COR-L47 (cell line): ENCODE results near the gene BNIP5.
A peak's percentile ranks its signal among the peaks of the same experiment; 100 is the strongest.
"Not testable (repeated sequence)": the region's sequence is repeated elsewhere in the genome, so short reads cannot be mapped to it uniquely, and the experiment has no call there.

ENCODE experiments used
- DNase-seq: peaks from one replicate; lab custom pipeline; 2025; lab: John Stamatoyannopoulos, UW

BNIP5 gene

DNA sequence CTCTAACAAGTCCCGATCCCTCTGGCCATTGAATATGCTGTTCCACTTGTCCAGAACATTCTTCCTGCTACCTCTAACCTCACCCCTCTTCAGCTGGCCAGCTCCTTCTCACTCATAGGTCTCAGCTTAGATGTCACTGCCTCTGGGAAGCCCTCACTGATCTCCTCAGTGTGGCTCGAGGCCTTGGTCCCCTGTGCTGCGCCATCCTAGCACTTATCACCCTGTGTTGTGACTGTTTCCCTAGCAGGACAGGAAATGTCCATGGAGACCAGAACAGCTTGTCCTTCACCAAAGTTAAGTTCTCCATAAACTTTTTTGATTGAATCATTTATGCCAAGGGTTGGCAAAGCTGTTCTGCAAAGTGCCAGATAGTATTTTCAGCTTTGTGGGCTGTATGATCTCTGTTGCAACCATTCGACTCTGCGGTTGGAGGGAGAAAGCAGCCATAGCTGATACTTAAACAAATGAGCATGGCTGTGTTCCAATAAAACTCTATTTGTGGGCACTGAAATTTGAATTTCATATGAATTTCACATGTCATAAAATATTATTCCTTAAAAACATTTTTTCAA is 6.5 kb upstream of the BNIP5 start:
- no peak for DNase-seq

DNA sequence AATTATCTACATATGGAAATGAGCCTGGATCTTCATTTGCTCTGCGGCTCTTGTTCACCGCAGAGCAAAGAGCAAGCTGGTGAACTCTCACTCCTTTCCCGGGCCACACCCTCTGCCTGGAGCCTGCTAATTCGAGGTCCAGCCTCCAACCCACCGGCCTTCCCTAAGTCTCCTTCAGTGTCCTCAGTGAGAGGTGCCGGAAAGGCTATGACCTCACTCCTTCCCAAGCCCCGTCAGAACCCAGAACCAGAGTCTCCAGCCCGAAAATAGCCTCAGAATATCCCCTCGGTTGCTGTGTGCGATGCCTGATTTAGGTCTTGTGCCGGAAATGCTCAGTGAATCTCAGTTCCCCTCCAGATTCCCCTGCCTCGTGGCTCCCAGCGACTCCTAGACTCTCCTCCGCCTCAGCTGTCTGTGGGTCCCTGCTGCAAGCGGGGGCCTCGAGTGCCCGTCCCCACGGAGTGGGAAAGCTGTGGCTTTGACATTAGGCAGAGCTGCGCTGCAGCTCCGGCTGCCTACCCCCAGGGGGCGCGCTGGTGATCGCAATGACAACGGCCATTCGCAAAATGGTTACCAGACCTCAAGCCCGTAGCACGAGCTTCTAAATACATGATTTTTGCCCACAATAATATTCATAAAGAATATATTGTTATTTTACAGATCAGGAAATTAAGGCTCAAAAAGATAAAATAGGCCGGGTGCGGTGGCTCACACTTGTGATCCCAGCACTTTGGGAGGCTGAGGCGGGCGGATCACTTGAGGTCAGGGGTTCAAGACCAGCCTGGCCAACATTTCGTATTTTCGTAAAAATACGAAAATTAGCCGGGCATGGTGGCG is 4.1 kb upstream of the BNIP5 start:
- peak; percentile 12 for DNase-seq

DNA sequence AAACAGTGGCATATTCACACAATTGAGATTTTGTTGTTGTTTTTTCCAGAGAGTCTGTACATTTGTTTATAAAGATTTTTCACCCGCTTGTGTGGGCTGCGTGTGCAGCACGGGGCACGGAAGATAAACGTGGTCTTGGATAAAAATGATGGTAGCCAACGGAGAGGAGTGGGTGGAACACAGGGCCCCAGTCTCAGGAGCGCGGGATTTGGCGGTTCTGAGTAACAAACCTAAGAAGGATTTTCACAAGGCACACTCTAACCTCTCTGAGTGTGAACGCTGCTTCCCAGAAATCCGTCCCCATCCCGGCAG is 3.6 kb upstream of the BNIP5 start:
- DNase-seq: no peak

DNA sequence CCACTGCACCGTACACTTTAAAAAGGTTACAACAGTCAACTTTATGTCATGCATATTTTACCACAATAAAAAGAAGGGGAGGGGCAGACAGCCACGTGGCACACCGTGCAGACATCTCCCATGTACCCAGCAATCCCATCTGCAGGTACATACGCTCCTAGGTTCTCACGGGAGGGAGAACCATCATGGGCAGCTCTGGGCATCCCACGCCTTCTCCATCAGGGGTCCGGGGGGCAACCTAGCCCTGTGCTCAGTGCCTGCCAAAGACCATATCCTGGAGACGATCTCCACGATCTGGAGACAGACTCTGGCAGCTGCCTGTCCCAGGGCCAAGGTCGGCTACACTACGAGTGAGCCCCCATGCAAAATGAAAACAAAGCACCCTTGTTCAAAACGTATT is 2.5 kb upstream of the BNIP5 start:
- DNase-seq: no peak

DNA sequence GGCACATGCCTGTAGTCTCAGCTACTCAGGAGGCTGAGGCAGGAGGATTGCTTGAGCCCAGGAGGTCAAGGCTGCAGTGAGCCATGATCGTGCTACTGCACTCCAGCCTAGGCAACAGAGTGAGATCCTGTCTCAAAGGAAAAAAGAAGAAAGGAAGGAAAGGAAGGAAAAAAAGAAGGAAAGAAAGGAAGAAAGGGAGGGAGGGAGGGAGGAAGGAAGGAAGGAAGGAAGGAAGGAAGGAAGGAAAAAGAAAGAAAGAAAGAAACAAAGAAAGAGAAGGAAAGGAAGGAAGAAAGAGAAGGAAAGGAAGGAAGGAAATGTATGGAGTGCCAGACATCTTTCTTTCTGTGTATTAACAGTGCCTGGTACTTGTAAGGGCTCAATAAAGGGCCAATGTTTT is 1.5 kb upstream of the BNIP5 start:
- not testable (repeated sequence) for DNase-seq

DNA sequence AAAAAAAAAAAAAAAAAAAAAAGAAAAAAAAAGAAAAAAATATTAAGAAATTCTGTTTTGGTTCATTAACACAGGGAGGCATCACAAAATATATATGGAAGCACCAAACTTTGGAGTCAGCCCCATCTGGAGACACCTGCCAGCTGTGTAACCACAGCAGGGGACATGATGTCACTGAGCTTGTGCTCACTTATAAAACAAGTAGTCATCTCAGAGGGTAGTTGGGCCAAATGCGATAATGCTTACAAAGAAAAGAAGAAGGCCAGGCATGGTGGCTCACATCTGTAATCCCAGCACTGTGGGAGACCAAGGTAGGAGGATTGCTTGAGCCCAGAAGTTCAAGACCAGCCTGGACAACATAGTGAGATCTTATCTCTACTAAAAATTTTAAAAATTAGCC is 1.1 kb upstream of the BNIP5 start:
- DNase-seq: no peak

DNA sequence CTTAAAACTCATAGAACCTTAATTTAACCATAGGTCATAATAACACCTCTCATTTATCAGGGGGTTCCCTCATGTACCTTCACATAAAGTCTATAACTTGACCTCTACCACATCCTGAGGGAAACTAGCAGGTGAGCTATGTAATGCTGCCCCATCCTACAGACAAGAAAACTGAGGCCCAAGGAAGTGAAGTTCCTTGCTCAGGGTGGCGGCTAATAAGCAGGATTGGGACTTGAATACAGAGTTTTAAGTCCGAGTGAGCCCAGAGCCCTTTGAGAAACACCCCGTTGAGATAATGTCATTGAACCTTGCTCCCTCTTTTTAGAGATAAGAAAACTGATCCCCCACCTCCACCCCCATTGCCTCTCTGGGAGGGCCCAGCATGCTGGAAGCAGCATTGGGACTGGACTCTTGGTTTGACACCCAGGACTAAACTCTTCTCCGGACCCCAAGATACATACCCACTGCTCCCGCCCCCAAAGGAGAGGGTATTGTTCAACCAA is 429 bp downstream of the BNIP5 start:
- no peak for DNase-seq

DNA sequence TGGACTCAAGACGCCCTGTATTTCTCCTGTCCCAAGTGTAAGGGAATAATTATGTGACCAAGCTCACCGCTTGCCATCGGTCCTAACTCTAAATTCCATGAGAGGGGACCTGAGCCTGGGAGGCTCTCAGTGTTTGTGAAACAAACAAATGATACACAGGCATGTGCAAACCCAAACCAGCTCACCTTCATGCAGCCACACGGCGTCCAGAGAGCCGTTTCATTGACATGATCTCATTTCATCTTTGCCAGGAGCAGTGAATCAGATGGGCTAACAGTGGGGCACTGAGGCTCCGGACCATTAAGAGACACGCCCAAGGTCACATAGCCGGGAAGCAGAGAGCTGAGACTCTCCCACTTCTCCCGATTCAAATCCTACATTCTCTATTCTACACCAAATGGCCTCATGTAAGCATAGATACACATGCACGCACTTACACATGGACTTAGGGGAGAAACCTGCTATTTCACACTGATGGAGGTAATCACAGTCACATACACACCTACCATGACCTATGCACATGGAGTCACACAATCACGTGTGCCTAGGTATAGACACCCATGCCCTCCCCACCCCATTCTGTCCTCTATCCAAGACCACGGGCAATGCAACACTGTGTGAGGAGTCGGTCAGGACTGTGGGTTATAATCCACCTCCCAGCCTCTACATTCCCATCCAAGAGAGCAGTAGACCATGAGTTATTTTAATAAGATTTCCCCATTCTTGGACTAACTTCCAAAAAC is 1.1 kb downstream of the BNIP5 start:
- no peak for DNase-seq

DNA sequence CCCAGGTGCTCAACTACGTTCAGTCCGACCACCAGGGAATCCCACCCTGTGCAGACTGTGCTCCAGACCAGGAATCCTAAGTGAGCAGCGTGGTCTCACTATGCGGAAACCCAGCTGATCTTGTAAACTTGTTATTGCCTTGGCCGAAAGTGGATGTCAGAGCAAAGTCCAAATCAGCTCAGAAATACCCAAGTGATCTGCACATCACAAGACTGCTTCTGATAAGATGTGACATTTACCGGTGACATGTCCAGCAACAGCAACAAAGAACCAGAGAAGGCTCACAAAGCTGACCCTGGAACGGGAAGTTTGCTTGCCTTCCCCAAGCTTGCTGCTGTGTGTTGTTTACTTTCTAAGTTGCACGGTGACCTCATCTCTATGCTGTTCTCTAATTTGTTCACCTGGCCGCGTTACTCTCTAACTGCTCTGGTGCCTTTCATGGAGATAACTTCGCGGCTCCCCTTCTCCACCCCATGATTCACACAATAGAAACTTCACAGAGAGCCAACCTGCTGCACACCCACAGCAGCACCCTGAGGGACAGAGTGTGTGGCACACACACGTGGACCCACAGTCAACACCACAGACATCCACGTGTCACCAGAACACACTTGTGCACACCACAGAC is 1.7 kb downstream of the BNIP5 start:
- DNase-seq: no peak

DNA sequence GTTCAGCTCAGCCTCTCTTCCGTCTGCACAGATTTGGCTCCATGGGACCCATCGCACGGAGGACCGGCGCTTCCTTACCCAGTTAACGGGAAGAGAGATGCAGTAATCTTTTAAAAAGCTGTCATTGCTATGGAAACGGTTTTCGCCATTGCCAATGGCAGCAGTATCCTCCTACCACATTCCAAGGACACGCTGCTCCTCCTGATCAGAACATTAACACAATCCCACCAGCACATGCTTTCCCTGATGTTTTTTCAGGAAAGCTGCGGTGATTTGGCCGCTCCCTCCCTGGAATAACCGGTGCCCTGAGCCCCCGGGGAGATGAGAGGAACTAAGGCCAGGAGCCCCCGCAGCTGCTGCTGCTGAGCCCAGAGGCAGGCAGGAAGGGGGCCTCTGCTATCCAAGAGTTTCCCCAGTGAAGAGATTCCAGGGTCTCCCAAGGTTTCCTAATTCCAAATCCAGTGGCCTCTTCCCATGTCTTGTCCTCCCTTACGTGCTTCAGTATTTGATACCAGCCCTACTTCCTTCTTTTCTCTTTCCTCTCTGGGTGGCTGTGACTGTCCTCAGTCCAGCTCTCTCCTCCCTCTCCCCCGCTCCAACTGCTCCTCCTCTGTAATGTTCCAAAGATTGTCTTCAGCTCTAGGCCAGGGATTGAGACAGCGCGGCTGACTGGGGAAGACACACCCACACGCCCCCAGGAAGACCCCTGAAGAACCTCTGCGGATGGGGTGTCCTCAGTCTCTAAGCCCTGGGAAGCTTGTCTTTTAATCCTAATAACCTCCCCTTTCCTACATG is 2.6 kb downstream of the BNIP5 start:
- no peak for DNase-seq

DNA sequence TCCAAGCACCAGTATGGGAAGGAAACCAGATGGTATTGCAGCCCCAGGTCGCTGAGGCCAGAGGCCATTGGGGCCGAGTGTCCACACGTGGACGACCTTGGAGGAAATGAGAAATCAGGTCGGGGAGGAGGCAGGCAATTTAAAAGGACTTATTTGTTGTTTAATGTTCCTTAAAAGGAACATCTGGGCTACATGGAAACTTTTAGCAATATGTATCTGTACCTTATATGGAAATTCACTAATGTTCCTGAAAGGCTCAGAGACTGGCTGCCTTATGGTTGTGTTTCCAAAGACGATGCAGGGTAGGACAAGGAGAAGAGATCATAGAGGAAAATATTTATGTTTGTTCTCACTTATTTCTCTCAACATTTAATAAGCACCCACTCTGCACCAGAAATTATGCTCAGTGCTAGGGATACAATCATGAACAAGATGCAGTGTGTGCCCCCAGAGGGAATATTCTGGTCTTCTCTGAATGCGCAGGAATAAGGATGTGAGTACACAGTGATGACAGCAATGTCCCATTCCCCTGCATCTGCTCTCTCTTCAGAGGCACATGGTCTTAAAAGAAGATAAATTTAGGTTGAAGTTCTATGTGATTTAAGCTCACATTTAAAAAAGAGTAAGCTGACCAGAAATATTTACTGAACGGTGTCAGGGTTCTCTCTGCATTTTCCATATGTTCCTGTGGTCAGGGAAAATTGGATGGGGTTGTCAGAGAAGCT is 3.4 kb downstream of the BNIP5 start:
- no peak for DNase-seq

DNA sequence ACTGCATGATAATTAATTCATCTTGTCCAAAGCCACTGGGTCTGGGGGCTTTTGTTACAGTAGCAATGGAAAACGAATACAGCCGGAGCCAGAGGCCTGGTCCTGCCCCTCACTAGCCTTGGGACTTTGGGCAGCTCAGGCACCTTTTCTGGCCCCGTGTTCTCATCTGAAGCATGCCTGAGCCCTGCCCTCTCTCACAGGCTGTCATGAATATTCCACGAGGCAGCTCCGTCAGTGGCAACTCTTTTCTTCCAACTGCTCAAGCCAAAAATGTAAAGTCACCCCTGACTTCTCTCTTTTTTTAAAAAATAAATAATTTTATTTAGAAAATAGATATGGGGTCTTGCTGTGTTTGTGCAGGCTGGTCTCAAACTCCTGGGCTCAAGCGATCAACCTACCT is 5.3 kb downstream of the BNIP5 start:
- DNase-seq: no peak

DNA sequence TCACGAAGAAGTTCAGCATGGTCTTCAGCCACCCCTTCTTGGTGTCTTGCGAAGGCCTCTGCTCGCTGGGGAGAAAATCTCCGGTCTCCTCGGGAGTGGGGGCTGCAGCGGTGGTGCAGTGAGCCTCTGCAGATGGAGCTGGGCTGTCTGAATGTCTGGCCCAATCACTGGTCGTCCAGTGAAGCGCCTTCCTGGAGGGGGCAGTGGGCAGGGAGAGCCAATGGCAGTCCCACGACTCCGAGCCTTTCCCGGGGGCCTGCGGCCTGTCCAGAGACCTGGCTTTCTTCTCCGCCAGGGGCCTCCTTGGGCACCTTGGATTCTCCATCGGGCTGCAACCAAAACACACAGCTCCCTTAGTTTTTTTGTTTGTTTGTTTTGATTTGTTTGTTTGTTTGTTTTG is 6.3 kb downstream of the BNIP5 start:
- no peak for DNase-seq

DNA sequence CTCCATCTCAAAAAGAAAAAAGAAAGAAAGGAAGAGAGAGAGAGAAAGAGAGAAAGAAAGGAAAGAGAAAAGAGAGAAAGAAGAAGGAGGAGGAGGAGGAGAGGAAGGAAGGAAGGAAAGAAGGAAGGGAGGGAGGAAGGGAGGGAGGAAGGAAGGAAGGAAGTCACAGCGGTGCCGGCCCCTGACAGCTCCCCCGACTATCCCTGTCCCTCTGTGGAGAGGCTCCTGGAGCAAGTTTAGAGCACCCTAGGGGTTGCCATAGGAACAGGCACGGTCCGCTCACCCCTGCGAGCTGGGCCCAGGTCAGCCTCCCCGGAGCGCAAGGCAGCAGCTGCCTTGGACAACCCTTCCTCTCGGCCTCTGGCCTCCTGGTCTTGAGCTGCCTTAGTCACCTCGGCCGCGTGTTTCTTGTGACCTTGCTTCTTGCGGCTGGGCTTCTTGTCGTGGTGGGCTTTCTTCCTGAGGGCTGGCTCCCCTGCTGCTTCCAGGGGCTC is 6.8 kb downstream of the BNIP5 start:
- no peak for DNase-seq

DNA sequence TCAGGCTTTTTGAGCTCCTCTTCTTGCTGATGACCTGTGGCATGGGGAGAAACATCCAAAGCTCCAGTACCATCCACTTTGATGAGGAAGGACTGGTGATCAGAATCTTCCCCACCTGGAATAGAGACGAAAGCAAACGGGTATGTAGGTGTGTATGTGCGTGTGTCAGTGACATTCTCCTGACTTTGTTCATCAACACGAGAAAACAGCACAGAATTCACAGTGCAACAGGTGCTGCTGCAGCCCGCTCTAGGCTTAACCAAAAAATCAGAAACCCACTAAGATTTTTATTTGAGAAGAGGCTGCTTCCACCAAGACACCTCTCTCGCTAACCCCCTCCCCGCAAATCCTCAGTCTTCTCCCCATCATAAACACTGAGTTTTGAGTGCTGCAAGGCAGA is 8.1 kb downstream of the BNIP5 start:
- DNase-seq: no peak

DNA sequence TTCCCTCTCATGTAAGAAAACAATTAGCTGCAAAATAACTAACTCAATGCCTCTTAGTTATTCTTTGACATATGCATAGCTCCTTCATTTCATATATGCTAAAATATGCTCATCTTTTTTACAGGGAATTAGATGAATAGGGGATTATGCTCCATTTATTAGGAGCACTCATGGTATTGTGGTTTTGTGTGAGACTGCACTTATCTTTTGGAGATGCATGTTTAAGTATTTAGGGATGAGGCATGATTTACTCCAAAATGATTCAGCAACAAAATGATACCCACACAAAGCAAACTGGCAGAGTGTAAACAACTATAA is 8.8 kb downstream of the BNIP5 start:
- no peak for DNase-seq

DNA sequence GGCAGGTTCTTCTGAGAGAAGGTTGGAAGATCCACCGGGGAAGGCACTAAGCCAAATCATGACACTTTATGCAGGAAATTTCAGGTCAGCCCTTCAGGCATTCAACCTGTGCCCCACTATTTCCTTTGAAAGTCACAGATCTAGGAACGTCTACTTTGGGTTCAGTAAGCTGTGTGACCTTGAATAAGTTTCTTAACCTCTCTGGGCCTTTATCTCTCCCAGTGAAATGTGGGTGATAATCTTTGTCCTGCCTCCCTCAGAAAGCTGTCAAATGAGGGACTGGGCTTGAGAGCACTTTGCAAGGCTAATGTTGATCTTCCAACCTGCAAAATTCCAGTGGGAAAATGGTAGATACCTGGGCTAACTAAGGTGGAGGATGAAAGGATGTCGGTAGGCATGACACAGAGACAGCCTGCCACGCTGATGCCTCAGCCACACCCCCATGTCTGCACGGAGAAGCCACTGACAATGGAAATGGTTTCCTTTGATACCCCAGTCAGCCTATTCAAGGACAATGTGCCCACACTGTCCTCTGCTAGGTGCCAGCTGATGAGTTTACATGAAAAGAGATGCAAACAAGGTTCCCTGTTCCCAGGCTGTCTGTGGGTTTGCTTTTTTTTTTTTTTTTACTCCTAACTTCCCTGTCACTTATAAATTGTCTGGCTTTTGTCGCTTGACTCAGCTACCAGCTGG is 9.3 kb downstream of the BNIP5 start:
- DNase-seq: no peak

DNA sequence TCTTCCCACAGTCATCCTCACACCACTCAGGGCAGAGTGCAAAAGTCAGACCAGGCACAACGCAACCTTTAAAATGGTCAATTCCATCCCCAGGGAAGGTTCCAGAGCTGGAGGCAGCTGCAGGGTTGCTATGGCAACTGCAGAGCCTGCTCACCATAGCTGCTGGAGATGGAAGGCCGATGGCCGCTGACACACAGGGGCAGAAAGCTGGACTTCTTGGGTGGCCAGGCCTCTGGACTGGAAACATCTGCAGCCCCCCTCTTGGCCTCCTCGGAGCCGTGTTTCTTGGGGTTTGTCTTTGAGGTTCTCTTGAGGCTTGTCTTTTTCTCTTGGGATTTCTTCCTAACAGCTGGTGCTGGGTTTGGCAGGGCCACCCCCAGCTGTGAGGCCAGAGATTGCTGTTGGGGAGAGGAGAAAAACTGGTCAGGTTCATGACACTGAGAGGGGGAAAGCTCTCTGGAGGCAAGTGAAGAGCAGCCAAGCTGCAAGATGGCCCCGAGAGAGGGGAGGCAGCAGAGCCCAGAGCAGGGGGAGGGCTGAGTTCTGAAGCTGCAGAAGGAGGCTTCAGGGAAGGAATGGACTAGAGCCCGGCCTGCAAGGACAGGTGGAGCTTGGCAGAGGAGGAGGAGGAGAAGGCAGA is 10.2 kb downstream of the BNIP5 start:
- peak; percentile 30 for DNase-seq

DNA sequence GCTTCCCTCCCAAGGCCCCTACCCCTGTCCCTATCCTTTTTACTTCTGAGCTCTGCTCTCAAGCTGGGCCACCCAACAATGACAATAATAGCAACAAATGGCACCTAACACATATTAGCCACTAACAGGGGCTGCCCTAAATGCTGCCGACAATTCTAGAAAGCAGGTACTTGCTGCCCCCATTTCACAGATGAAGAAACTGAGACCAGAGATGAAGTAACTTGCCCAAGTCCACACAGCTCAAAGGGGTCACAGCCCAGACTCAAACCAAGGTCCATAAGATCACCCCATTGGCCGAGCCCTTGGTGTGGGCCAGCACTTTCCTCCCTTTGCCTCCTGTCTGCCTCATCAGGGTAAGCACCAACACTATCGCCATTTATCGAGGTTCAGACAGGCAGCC is 12.0 kb downstream of the BNIP5 start:
- DNase-seq: no peak

DNA sequence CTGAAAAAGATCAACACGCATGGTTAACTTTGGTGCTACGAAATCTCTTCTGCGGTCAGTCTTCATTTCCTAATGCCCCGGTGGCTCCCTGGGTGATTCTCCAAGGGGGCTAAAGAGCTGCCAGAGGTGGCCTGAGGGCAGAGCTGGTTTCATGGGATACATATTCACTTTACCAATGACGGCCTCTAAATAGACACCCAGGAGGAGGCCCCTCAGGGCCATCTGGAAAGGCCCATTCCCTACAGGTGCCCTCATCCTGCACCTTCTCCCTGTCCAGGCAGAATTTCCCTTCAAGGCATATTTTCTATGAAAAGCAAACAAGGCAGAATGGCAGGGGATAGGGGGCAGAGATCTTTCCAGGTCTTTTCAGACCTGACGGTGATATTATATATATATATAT is 12.5 kb downstream of the BNIP5 start:
- DNase-seq: no peak
